B cell (primary cell): Measurements from ENCODE around the gene MORC4. TPM values are rescaled to one million over a fixed set of nuclear protein-coding genes. Genes with fewer than 3 reads are reported as not detected.

Experiments used
- ATAC-seq: fragments of 200-7000 bp; cut with Tn5 transposase; one replicate; pipeline ENCODE4 v1.10.0; 2021; ENCODE audit warnings: low read depth, mild to moderate bottlenecking, moderate number of reproducible peaks, moderate library complexity
- CTCF ChIA-PET: fragments of 350-600 bp; sonication (Branson Sonifier 250); formaldehyde crosslinking; loops from one replicate; lab custom pipeline; 2021; ENCODE audit warnings: antibody characterized with exemption, inconsistent platforms; lab: Charles Lee
- POLR2A ChIA-PET: fragments of 350-600 bp; sonication (Branson Sonifier 250); formaldehyde crosslinking; loops from one replicate; lab custom pipeline; 2021; ENCODE audit warnings: antibody characterized with exemption; lab: Charles Lee
- DNase-seq: peaks from one replicate; pipeline ENCODE4 v3.0.0; 2013
- H2AFZ ChIP-seq: 2 replicates; pipeline ENCODE4 v1.6.1; 2012; ENCODE audit warnings: mild to moderate bottlenecking, low read depth, low read length; ENCODE audit not compliant: insufficient read depth, poor library complexity, severe bottlenecking
- H3K27ac ChIP-seq, 2 donors: 1 replicate in 1 of 2; 2 replicates in 1 of 2; pipeline ENCODE4 v1.5.1; 2012 to 2013; ENCODE audit warnings: low read length in 2 of 2, mild to moderate bottlenecking in 2 of 2, moderate library complexity in 1 of 2
- H3K27me3 ChIP-seq, 4 experiments: fragments of 200-600 bp in 1 of 4; sonication (generic) in 1 of 4; replicated peaks in 1 of 4; 1 replicate in 2 of 4; 2 replicates in 2 of 4; pipeline versions ENCODE4 v1.6.1 to v1.7.0; 2013 to 2016; ENCODE audit warnings: low read length in 3 of 4, mild to moderate bottlenecking in 2 of 4, mixed read lengths in 1 of 4, moderate library complexity in 1 of 4; ENCODE audit not compliant: insufficient read depth in 4 of 4, control insufficient read depth in 3 of 4; ENCODE audit errors: control extremely low read depth in 1 of 4
- H3K36me3 ChIP-seq, 2 experiments: replicated peaks in 1 of 2; 1 replicate in 1 of 2; 2 replicates in 1 of 2; pipeline versions ENCODE4 v1.6.1 to v1.7.1; 2013; ENCODE audit warnings: low read length in 1 of 2; ENCODE audit not compliant: insufficient read depth in 2 of 2, control insufficient read depth in 1 of 2; ENCODE audit errors: control extremely low read depth in 1 of 2, extremely low read depth in 1 of 2
- H3K4me1 ChIP-seq, 2 donors: fragments of 200-600 bp in 1 of 2; sonication (generic) in 1 of 2; 1 replicate in 1 of 2; 2 replicates in 1 of 2; pipeline versions ENCODE4 v1.5.1 to v1.6.1; 2013 to 2017; ENCODE audit warnings: low read length in 2 of 2; ENCODE audit not compliant: control insufficient read depth in 2 of 2, insufficient read depth in 2 of 2
- H3K4me2 ChIP-seq: replicated peaks from 2 replicates; pipeline ENCODE3; 2012; ENCODE audit warnings: mild to moderate bottlenecking, low read depth, low read length; ENCODE audit not compliant: poor library complexity, severe bottlenecking
- H3K4me3 ChIP-seq, 5 experiments: fragments of 200-600 bp in 1 of 5; sonication (generic) in 1 of 5; 1 replicate in 3 of 5; 2 replicates in 2 of 5; pipeline versions ENCODE4 v1.5.1 to v1.7.0; 2011 to 2016; ENCODE audit warnings: low read length in 4 of 5, mild to moderate bottlenecking in 4 of 5, low read depth in 2 of 5, control low read depth in 1 of 5, moderate library complexity in 1 of 5; ENCODE audit not compliant: insufficient read depth in 1 of 5; ENCODE audit errors: control extremely low read depth in 1 of 5, extremely low read depth in 1 of 5
- H3K79me2 ChIP-seq: fragments of 200-600 bp; sonication (generic); one replicate; pipeline ENCODE4 v1.6.0; 2016; ENCODE audit warnings: low read length; ENCODE audit not compliant: control insufficient read depth, insufficient read depth
- H3K9ac ChIP-seq: fragments of 200-600 bp; sonication (generic); 2 replicates; pipeline ENCODE4 v1.6.1; 2017; ENCODE audit warnings: mild to moderate bottlenecking, low read length, moderate library complexity
- H3K9me3 ChIP-seq, 3 donors: one replicate each; pipeline versions ENCODE4 v1.6.1 to v1.7.1; 2013; ENCODE audit warnings: low read length in 2 of 3; ENCODE audit not compliant: control insufficient read depth in 2 of 3, insufficient read depth in 1 of 3; ENCODE audit errors: control extremely low read depth in 1 of 3
- H4K20me1 ChIP-seq: 2 replicates; pipeline ENCODE4 v1.6.0; 2012; ENCODE audit warnings: mild to moderate bottlenecking, low read length; ENCODE audit not compliant: insufficient read depth, control insufficient read depth, poor library complexity, severe bottlenecking
- H3K27ac Mint-ChIP-seq: one replicate; pipeline ENCODE4 v1.8.0; 2021; ENCODE audit warnings: mixed read lengths
- H3K27me3 Mint-ChIP-seq: one replicate; pipeline ENCODE4 v1.8.0; 2021; ENCODE audit warnings: mixed read lengths
- H3K4me1 Mint-ChIP-seq: one replicate; pipeline ENCODE4 v1.8.0; 2021; ENCODE audit warnings: mixed read lengths
- H3K4me3 Mint-ChIP-seq: one replicate; pipeline ENCODE4 v1.8.0; 2021; ENCODE audit warnings: mixed read lengths
- H3K9me3 Mint-ChIP-seq: one replicate; pipeline ENCODE4 v1.8.0; 2022; ENCODE audit warnings: mixed read lengths; ENCODE audit not compliant: insufficient read depth
- CTCF ChIP-seq: fragments of 200-600 bp; IDR thresholded peaks from one replicate; pipeline ENCODE4 v1.8.0; 2022; ENCODE audit warnings: antibody characterized with exemption, mild to moderate bottlenecking
- EZH2 ChIP-seq: IDR thresholded peaks from 2 replicates; pipeline ENCODE4 v1.6.1; 2012; ENCODE audit warnings: borderline replicate concordance, low read depth, mild to moderate bottlenecking, moderate library complexity, low read length; ENCODE audit not compliant: insufficient read depth, poor library complexity, severe bottlenecking
- WGBS: methylation state at CpG from one replicate; pipeline ENCODE4 v1.1.5; 2013; ENCODE audit warnings: missing lambda C conversion rate; ENCODE audit not compliant: insufficient coverage; 5-methylcytosine and 5-hydroxymethylcytosine counted together
- intact Hi-C: fragments of 100-400 bp; cut with micrococcal nuclease; formaldehyde crosslinking; loops from one replicate; pipeline ENCODE4 v1.10.0; 2022
- polyA plus RNA-seq: library from polyadenylated mRNA; depleted of rRNA; stranded (reverse); fragments of >200 nt; gene quantifications from 2 replicates; pipeline ENCODE4 v1.2.3, GENCODE V29; 2012
- total RNA-seq, 2 donors: library from RNA; stranded (reverse); fragments of 120-200 nt in 1 of 2; gene quantifications; 1 replicate in 1 of 2; 2 replicates in 1 of 2; pipeline versions ENCODE4 v1.2.3 to v1.2.4, GENCODE V29; 2013 to 2022

MORC4 gene
- total and polyA plus RNA-seq, 2 donors (not counting 1 experiment from before 2014, with no cell fraction given) = 1.1 to 6.3 TPM

GRCh38 chrX:106928227-106928626, 71.8 kb downstream of the MORC4 start:
- no peak overlapping the region for H3K4me2 ChIP-seq
- ChIA-PET CTCF (interaction anchor here (0.5 kb wide), 1 partner anchor 745 kb away, joined by 4 read pairs; no protein-coding TSS in a partner anchor), POLR2A (no interaction called here)
- no peaks in the 10 kb centered on the region for H3K9me3 ChIP-seq
- TF ChIP-seq CTCF = no peak
- TF ChIP-seq EZH2 = no peak
- ATAC-seq (no peak), DNase-seq (no peak)
- no peak overlapping the region for H2AFZ ChIP-seq
- no peak overlapping the region for H3K4me3 ChIP-seq
- no peak overlapping the region for H3K27ac Mint-ChIP-seq
- H3K27ac ChIP-seq = no peak overlapping the region
- H3K27me3 ChIP-seq = no peaks in the 10 kb centered on the region
- H3K4me3 Mint-ChIP-seq = no peak overlapping the region
- WGBS = 100% methylated on average over 1 of the region's 4 CpGs
- no peaks in the 10 kb centered on the region for H3K4me1 ChIP-seq
- no peak overlapping the region for H3K9ac ChIP-seq
- no peaks in the 10 kb centered on the region for H3K27me3 Mint-ChIP-seq
- no peaks in the 10 kb centered on the region for H4K20me1 ChIP-seq
- H3K36me3 ChIP-seq = no peaks in the 10 kb centered on the region
- intact Hi-C loops = no loop called here
- no peaks in the 10 kb centered on the region for H3K4me1 Mint-ChIP-seq
- no peaks in the 10 kb centered on the region for H3K9me3 Mint-ChIP-seq
- no peaks in the 10 kb centered on the region for H3K79me2 ChIP-seq

GRCh38 chrX:106927700-106928099, 72.3 kb downstream of the MORC4 start:
- Histone ChIP-seq H3K9me3 (no peaks in the 10 kb centered on the region), H3K4me3 (no peak overlapping the region), H3K27ac (no peak overlapping the region), H3K4me1 (no peaks in the 10 kb centered on the region), H3K4me2 (no peak overlapping the region), H3K9ac (no peak overlapping the region), H3K79me2 (no peaks in the 10 kb centered on the region), H3K27me3 (no peaks in the 10 kb centered on the region), H3K36me3 (no peaks in the 10 kb centered on the region), H4K20me1 (no peaks in the 10 kb centered on the region), H2AFZ (no peak overlapping the region)
- Mint-ChIP-seq H3K4me3 (no peak overlapping the region), H3K27me3 (no peaks in the 10 kb centered on the region), H3K9me3 (no peaks in the 10 kb centered on the region), H3K27ac (no peak overlapping the region), H3K4me1 (no peaks in the 10 kb centered on the region)
- WGBS = 100% methylated on average over 1 of the region's 5 CpGs
- DNase-seq = no peak
- intact Hi-C loops = no loop called here
- ChIA-PET CTCF (no interaction called here), POLR2A (no interaction called here)
- ATAC-seq = no peak
- TF ChIP-seq CTCF = no peak
- TF ChIP-seq EZH2 = no peak
